GM23338 (cell line): ENCODE results near the gene PIEZO2. TPM values are rescaled to one million over a fixed set of nuclear protein-coding genes. Genes with fewer than 3 reads are reported as not detected.

Source experiments
- ATAC-seq: fragments of 200-7000 bp; cut with Tn5 transposase; 3 replicates; pipeline ENCODE4 v1.9.1; 2020
- DNase-seq: peaks from one replicate; pipeline ENCODE4 v3.0.0-alpha.2; 2015; ENCODE audit warnings: low spot score
- H2AFZ ChIP-seq: fragments of 200-600 bp; sonication (generic); 2 replicates; pipeline ENCODE4 v1.8.0; 2016; ENCODE audit warnings: antibody characterized with exemption, mild to moderate bottlenecking, moderate library complexity
- H3F3A ChIP-seq: fragments of 200-600 bp; sonication (generic); replicated peaks from 2 replicates; pipeline ENCODE4 v1.8.0; 2017; ENCODE audit warnings: antibody characterized with exemption, mixed run types, low read depth
- H3K27ac ChIP-seq: fragments of 200-600 bp; sonication (generic); 2 replicates; pipeline ENCODE4 v1.6.1; 2016; ENCODE audit warnings: low read depth
- H3K27me3 ChIP-seq: fragments of 200-600 bp; sonication (generic); 2 replicates; pipeline ENCODE4 v1.8.0; 2016; ENCODE audit warnings: mild to moderate bottlenecking, mixed run types, moderate library complexity; ENCODE audit not compliant: insufficient read depth
- H3K36me3 ChIP-seq: fragments of 200-600 bp; sonication (generic); 2 replicates; pipeline ENCODE4 v1.8.0; 2016; ENCODE audit warnings: mild to moderate bottlenecking; ENCODE audit not compliant: insufficient read depth
- H3K4me1 ChIP-seq: fragments of 200-600 bp; sonication (generic); 2 replicates; pipeline ENCODE4 v1.8.0; 2016; ENCODE audit warnings: mild to moderate bottlenecking, moderate library complexity; ENCODE audit not compliant: insufficient read depth
- H3K4me2 ChIP-seq: fragments of 200-600 bp; sonication (generic); 2 replicates; pipeline ENCODE4 v1.7.1; 2017; ENCODE audit warnings: mixed run types
- H3K4me3 ChIP-seq: fragments of 200-600 bp; sonication (generic); 2 replicates; pipeline ENCODE4 v1.6.1; 2016; ENCODE audit warnings: mixed run types
- H3K79me2 ChIP-seq: fragments of 200-600 bp; sonication (generic); replicated peaks from 2 replicates; pipeline ENCODE4 v1.8.0; 2017; ENCODE audit warnings: mild to moderate bottlenecking; ENCODE audit not compliant: insufficient read depth
- H3K9me2 ChIP-seq: fragments of 200-600 bp; sonication (generic); 2 replicates; pipeline ENCODE4 v1.8.0; 2017; ENCODE audit not compliant: insufficient read depth
- H4K20me1 ChIP-seq: fragments of 200-600 bp; sonication (generic); replicated peaks from 2 replicates; pipeline ENCODE4 v1.8.0; 2017; ENCODE audit warnings: mild to moderate bottlenecking; ENCODE audit not compliant: insufficient read depth
- H3K27ac Mint-ChIP-seq: 2 replicates; pipeline ENCODE4 v1.8.0; 2020; ENCODE audit warnings: inconsistent platforms, mild to moderate bottlenecking, moderate library complexity, mixed read lengths
- H3K27me3 Mint-ChIP-seq: 3 replicates; pipeline ENCODE4 v1.8.0; 2022; ENCODE audit warnings: low read depth, mild to moderate bottlenecking, moderate library complexity, mixed read lengths, inconsistent platforms; ENCODE audit not compliant: insufficient read depth, poor library complexity
- H3K36me3 Mint-ChIP-seq: 3 replicates; pipeline ENCODE4 v1.8.0; 2021; ENCODE audit warnings: low read depth, mild to moderate bottlenecking, inconsistent platforms, moderate library complexity, mixed read lengths
- H3K4me1 Mint-ChIP-seq: 3 replicates; pipeline ENCODE4 v1.8.0; 2020; ENCODE audit warnings: mild to moderate bottlenecking, inconsistent platforms, mixed read lengths
- H3K4me3 Mint-ChIP-seq: 3 replicates; pipeline ENCODE4 v1.8.0; 2021; ENCODE audit warnings: moderate library complexity, mild to moderate bottlenecking, inconsistent platforms, mixed read lengths
- H3K9me3 Mint-ChIP-seq: 3 replicates; pipeline ENCODE4 v1.8.0; 2020; ENCODE audit warnings: moderate library complexity, mild to moderate bottlenecking, inconsistent platforms, mixed read lengths
- EZH2 ChIP-seq: fragments of 200-600 bp; sonication (generic); IDR thresholded peaks from one replicate; pipeline ENCODE4 v1.8.0; 2017; ENCODE audit warnings: antibody characterized with exemption, mild to moderate bottlenecking, low read depth; ENCODE audit not compliant: unreplicated experiment
- EZH2phosphoT487 ChIP-seq: fragments of 200-600 bp; sonication (generic); IDR thresholded peaks from one replicate; pipeline ENCODE4 v1.8.1; 2018; ENCODE audit warnings: antibody characterized with exemption; ENCODE audit not compliant: unreplicated experiment
- JUNB ChIP-seq: IDR thresholded peaks from one replicate; pipeline ENCODE4 v1.6.1; 2016; ENCODE audit warnings: antibody characterized with exemption; ENCODE audit not compliant: unreplicated experiment
- NANOG ChIP-seq: IDR thresholded peaks from 2 replicates; pipeline ENCODE4 v1.6.1; 2016; ENCODE audit warnings: antibody characterized with exemption, borderline replicate concordance
- POLR2AphosphoS5 ChIP-seq: IDR thresholded peaks from 2 replicates; pipeline ENCODE4 v1.6.1; 2016; ENCODE audit warnings: antibody characterized with exemption, low read depth
- STAT1 ChIP-seq: IDR thresholded peaks from one replicate; pipeline ENCODE4 v1.6.1; 2016; ENCODE audit warnings: antibody characterized with exemption; ENCODE audit not compliant: unreplicated experiment
- ZNF114 ChIP-seq: fragments of 250-450 bp; sonication (Bioruptor Pico); IDR thresholded peaks from 2 replicates; pipeline ENCODE4 v1.5.0; 2020; ENCODE audit warnings: mild to moderate bottlenecking, moderate library complexity
- ZNF462 ChIP-seq: fragments of 250-450 bp; sonication (Bioruptor Pico); IDR thresholded peaks from 2 replicates; pipeline ENCODE4 v1.5.0; 2020; ENCODE audit warnings: mild to moderate bottlenecking, moderate library complexity
- polyA plus RNA-seq: library from polyadenylated mRNA; unstranded; fragments of >200 nt; fragmentation: Nextera tagmentation; extraction: Ambion mirVana; gene quantifications from 2 replicates; pipeline ENCODE4 v1.2.1, GENCODE V29; 2016
- total RNA-seq: library from RNA; depleted of rRNA; stranded (reverse); fragments of >200 nt; shearing (Covaris generic); gene quantifications from 2 replicates; pipeline ENCODE4 v1.2.3, GENCODE V29; 2014
- TF ChIP-seq, protein P1 (sequence below): IDR thresholded peaks from 2 replicates; pipeline ENCODE4 v1.6.1; 2016; ENCODE audit warnings: antibody characterized with exemption

PIEZO2 gene
- total and polyA plus RNA-seq, 2 experiments from 2014 or later, result 4.8 to 8.2 TPM

DNA sequence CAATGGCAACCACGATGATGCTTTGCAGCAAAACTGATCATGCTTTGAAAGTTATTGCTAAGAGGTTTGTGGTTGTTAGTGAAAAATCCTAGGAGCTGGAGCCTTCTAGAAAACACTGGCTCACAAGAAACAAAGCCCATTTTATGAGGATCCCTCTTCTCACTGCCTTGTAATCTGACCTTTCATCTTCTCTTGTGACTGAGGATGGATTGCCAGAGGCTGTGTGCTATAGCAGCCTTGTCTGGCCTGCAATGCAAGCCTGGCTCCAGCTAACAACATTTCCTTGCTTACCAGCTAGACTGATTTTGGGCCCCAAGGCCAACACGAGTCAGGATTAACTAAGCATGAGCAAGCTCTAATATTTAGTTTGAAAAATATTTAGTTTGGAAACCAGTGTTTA, 13.1 kb downstream of the PIEZO2 start:
- no peak for TF ChIP-seq ZNF114 (CRISPR knock-in tag)
- TF ChIP-seq ZNF462 (CRISPR knock-in tag), result no peak
- TF ChIP-seq EZH2, result no peak
- no peak for TF ChIP-seq STAT1
- TF ChIP-seq JUNB, result no peak
- TF ChIP-seq, protein P1, sequence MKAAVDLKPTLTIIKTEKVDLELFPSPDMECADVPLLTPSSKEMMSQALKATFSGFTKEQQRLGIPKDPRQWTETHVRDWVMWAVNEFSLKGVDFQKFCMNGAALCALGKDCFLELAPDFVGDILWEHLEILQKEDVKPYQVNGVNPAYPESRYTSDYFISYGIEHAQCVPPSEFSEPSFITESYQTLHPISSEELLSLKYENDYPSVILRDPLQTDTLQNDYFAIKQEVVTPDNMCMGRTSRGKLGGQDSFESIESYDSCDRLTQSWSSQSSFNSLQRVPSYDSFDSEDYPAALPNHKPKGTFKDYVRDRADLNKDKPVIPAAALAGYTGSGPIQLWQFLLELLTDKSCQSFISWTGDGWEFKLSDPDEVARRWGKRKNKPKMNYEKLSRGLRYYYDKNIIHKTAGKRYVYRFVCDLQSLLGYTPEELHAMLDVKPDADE, result no peak
- TF ChIP-seq POLR2AphosphoS5, result no peak
- no peak for TF ChIP-seq EZH2phosphoT487
- TF ChIP-seq NANOG, result no peak
- peaks cover 30% of the 10 kb centered on the region for H3K36me3 Mint-ChIP-seq

More for the DNA sequence above, 13.1 kb downstream of the PIEZO2 start:
- Histone ChIP-seq H2AFZ (no peak overlapping the region), H3K27me3 (no peaks in the 10 kb centered on the region), H3F3A (no peaks in the 10 kb centered on the region), H4K20me1 (no peaks in the 10 kb centered on the region), H3K36me3 (no peaks in the 10 kb centered on the region), H3K4me1 (no peaks in the 10 kb centered on the region), H3K9me2 (0 out of 2 replicates have a peak, but pooled peaks cover 8% of the 10 kb centered on the region), H3K4me3 (no peak overlapping the region), H3K4me2 (no peak overlapping the region), H3K27ac (no peak overlapping the region), H3K79me2 (no peaks in the 10 kb centered on the region; the same call in 1 of the 2 replicates)
- Mint-ChIP-seq H3K27ac (peak overlapping the region; percentile 79), H3K4me3 (no peak overlapping the region), H3K9me3 (no peaks in the 10 kb centered on the region), H3K27me3 (no peaks in the 10 kb centered on the region), H3K4me1 (peaks cover 5% of the 10 kb centered on the region; the same call in 1 of the 3 replicates)
- ATAC-seq, result no peak
- DNase-seq, result no peak
